ENCODE results near the gene FSTL5. TPM values are rescaled to one million over a fixed set of nuclear protein-coding genes. Genes with fewer than 3 reads are reported as not detected.

FSTL5 gene
- total RNA-seq, 1 experiment from 2014 or later = 0.55 TPM

DNA sequence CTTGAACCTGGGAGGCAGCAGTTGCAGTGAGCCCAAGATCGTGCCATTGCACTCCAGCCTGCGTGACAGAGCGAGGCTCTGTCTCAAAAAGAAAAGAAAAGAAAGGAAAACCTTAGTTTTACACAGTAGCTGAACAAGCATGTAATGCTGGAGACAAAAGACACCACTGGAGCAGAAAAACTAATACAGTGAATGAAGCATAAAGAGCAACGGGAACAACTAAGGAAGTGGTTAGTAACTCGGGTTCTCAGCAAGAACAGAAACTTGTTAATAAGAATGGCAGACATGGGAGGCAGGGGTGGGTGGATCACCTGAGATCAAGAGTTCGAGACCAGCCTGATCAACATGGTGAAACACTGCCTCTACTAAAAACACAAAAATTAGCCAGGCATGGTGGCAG lies 263.7 kb downstream of the FSTL5 start:
- ChIA-PET POLR2A (no interaction called here), CTCF (no interaction called here)
- Mint-ChIP-seq H3K4me1 (no peaks in the 10 kb centered on the region), H3K4me3 (no peak overlapping the region), H3K9me3 (no peaks in the 10 kb centered on the region), H3K27me3 (ENCODE audit: low read depth) (no peaks in the 10 kb centered on the region), H3K36me3 (no peaks in the 10 kb centered on the region), H3K27ac (no peak overlapping the region)
- TF ChIP-seq GTF2I (CRISPR knock-in tag; conservative IDR thresholded peaks at IDR 0.05) (no peak), JAZF1 (CRISPR knock-in tag; IDR thresholded peaks at IDR 0.05) (no peak), ZNF121 (CRISPR knock-in tag; IDR thresholded peaks at IDR 0.05) (no peak), ATF1 (CRISPR knock-in tag; IDR thresholded peaks at IDR 0.05) (no peak), MYBL2 (CRISPR knock-in tag; IDR thresholded peaks at IDR 0.05) (no peak), TCF7 (CRISPR knock-in tag; IDR thresholded peaks at IDR 0.05; ENCODE audit: low read depth) (no peak), SOX15 (CRISPR knock-in tag; IDR thresholded peaks at IDR 0.05) (no peak), ZNF232 (CRISPR knock-in tag; IDR thresholded peaks at IDR 0.05) (no peak), ESRRA (CRISPR knock-in tag; IDR thresholded peaks at IDR 0.05; ENCODE audit: borderline replicate concordance) (no peak), NFYB (CRISPR knock-in tag; conservative IDR thresholded peaks at IDR 0.05; ENCODE audit: low read depth) (no peak)
- TF ChIP-seq, protein P1, sequence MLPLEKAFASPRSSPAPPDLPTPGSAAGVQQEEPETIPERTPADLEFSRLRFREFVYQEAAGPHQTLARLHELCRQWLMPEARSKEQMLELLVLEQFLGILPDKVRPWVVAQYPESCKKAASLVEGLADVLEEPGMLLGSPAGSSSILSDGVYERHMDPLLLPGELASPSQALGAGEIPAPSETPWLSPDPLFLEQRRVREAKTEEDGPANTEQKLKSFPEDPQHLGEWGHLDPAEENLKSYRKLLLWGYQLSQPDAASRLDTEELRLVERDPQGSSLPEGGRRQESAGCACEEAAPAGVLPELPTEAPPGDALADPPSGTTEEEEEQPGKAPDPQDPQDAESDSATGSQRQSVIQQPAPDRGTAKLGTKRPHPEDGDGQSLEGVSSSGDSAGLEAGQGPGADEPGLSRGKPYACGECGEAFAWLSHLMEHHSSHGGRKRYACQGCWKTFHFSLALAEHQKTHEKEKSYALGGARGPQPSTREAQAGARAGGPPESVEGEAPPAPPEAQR (CRISPR knock-in tag; IDR thresholded peaks at IDR 0.05) = no peak
- TF ChIP-seq, protein P2, sequence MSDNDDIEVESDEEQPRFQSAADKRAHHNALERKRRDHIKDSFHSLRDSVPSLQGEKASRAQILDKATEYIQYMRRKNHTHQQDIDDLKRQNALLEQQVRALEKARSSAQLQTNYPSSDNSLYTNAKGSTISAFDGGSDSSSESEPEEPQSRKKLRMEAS (CRISPR knock-in tag; IDR thresholded peaks at IDR 0.05) = no peak
- TF ChIP-seq, protein P3, sequence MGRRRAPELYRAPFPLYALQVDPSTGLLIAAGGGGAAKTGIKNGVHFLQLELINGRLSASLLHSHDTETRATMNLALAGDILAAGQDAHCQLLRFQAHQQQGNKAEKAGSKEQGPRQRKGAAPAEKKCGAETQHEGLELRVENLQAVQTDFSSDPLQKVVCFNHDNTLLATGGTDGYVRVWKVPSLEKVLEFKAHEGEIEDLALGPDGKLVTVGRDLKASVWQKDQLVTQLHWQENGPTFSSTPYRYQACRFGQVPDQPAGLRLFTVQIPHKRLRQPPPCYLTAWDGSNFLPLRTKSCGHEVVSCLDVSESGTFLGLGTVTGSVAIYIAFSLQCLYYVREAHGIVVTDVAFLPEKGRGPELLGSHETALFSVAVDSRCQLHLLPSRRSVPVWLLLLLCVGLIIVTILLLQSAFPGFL (CRISPR knock-in tag; IDR thresholded peaks at IDR 0.05; ENCODE audit: borderline replicate concordance) = no peak
- ATAC-seq = no peak
- DNase-seq (ENCODE audit: low spot score) = no peak

DNA sequence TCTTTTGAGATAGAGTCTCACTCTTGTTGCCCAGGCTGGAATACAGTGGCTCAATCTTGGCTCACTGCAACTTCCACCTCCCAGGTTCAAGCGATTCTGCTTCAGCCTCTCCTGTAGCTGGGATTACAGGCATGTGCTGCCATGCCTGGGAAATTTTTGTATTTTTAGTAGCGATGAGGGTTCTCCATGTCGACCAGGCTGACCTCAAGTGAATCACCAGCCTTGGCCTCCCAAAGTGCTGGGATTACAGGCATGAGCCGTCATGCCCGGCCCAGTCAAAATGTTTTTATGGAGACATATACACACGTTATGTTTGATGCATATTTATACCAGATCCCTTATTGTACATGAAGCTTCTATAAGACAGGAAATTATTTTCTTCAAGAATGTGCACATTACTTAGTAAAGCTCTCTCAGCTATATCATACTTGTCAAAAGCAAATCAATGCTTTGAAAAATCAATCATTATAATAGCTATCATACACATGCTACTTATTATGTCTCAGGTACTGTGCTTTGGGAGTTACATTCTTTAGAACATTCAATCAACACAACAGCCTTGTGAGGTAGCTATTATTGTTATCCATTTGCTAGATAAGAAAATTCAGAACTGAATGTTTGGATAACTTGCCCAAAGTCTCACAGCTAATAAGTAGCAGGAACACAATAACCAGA lies 269.2 kb downstream of the FSTL5 start:
- H3K27me3 Mint-ChIP-seq (ENCODE audit: low read depth) = no peaks in the 10 kb centered on the region
- ChIA-PET CTCF (no interaction called here), POLR2A (no interaction called here)
- H3K4me1 Mint-ChIP-seq = no peaks in the 10 kb centered on the region
- DNase-seq (ENCODE audit: low spot score) (no peak), ATAC-seq (no peak)
- H3K4me3 Mint-ChIP-seq = no peak overlapping the region
- H3K27ac Mint-ChIP-seq = no peak overlapping the region
- H3K9me3 Mint-ChIP-seq = no peaks in the 10 kb centered on the region
- H3K36me3 Mint-ChIP-seq = no peaks in the 10 kb centered on the region
- TF ChIP-seq, protein P4, sequence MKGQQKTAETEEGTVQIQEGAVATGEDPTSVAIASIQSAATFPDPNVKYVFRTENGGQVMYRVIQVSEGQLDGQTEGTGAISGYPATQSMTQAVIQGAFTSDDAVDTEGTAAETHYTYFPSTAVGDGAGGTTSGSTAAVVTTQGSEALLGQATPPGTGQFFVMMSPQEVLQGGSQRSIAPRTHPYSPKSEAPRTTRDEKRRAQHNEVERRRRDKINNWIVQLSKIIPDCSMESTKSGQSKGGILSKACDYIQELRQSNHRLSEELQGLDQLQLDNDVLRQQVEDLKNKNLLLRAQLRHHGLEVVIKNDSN (CRISPR knock-in tag; IDR thresholded peaks at IDR 0.05) = no peak
- TF ChIP-seq GABPB1 (CRISPR knock-in tag; IDR thresholded peaks at IDR 0.05) (no peak), OVOL2 (CRISPR knock-in tag; IDR thresholded peaks at IDR 0.05; ENCODE audit: borderline replicate concordance) (no peak), ZBTB21 (CRISPR knock-in tag; IDR thresholded peaks at IDR 0.05; ENCODE audit: borderline replicate concordance) (no peak), CREB1 (CRISPR knock-in tag; IDR thresholded peaks at IDR 0.05) (no peak), CREM (CRISPR knock-in tag; IDR thresholded peaks at IDR 0.05) (no peak), SMAD4 (CRISPR knock-in tag; IDR thresholded peaks at IDR 0.05) (no peak)
- TF ChIP-seq, protein P5, sequence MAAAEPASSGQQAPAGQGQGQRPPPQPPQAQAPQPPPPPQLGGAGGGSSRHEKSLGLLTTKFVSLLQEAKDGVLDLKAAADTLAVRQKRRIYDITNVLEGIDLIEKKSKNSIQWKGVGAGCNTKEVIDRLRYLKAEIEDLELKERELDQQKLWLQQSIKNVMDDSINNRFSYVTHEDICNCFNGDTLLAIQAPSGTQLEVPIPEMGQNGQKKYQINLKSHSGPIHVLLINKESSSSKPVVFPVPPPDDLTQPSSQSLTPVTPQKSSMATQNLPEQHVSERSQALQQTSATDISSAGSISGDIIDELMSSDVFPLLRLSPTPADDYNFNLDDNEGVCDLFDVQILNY (CRISPR knock-in tag; IDR thresholded peaks at IDR 0.05) = no peak
- TF ChIP-seq, protein P6, sequence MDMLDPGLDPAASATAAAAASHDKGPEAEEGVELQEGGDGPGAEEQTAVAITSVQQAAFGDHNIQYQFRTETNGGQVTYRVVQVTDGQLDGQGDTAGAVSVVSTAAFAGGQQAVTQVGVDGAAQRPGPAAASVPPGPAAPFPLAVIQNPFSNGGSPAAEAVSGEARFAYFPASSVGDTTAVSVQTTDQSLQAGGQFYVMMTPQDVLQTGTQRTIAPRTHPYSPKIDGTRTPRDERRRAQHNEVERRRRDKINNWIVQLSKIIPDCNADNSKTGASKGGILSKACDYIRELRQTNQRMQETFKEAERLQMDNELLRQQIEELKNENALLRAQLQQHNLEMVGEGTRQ (CRISPR knock-in tag; IDR thresholded peaks at IDR 0.05) = no peak
- TF ChIP-seq, protein P7, sequence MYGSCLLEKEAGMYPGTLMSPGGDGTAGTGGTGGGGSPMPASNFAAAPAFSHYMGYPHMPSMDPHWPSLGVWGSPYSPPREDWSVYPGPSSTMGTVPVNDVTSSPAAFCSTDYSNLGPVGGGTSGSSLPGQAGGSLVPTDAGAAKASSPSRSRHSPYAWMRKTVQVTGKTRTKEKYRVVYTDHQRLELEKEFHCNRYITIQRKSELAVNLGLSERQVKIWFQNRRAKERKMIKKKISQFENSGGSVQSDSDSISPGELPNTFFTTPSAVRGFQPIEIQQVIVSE (CRISPR knock-in tag; IDR thresholded peaks at IDR 0.05; ENCODE audit: borderline replicate concordance) = no peak
- TF ChIP-seq, protein P8, sequence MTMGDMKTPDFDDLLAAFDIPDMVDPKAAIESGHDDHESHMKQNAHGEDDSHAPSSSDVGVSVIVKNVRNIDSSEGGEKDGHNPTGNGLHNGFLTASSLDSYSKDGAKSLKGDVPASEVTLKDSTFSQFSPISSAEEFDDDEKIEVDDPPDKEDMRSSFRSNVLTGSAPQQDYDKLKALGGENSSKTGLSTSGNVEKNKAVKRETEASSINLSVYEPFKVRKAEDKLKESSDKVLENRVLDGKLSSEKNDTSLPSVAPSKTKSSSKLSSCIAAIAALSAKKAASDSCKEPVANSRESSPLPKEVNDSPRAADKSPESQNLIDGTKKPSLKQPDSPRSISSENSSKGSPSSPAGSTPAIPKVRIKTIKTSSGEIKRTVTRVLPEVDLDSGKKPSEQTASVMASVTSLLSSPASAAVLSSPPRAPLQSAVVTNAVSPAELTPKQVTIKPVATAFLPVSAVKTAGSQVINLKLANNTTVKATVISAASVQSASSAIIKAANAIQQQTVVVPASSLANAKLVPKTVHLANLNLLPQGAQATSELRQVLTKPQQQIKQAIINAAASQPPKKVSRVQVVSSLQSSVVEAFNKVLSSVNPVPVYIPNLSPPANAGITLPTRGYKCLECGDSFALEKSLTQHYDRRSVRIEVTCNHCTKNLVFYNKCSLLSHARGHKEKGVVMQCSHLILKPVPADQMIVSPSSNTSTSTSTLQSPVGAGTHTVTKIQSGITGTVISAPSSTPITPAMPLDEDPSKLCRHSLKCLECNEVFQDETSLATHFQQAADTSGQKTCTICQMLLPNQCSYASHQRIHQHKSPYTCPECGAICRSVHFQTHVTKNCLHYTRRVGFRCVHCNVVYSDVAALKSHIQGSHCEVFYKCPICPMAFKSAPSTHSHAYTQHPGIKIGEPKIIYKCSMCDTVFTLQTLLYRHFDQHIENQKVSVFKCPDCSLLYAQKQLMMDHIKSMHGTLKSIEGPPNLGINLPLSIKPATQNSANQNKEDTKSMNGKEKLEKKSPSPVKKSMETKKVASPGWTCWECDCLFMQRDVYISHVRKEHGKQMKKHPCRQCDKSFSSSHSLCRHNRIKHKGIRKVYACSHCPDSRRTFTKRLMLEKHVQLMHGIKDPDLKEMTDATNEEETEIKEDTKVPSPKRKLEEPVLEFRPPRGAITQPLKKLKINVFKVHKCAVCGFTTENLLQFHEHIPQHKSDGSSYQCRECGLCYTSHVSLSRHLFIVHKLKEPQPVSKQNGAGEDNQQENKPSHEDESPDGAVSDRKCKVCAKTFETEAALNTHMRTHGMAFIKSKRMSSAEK (CRISPR knock-in tag; IDR thresholded peaks at IDR 0.05; ENCODE audit: borderline replicate concordance) = no peak
- TF ChIP-seq, protein P2 (CRISPR knock-in tag; IDR thresholded peaks at IDR 0.05) = no peak
